ENCODE measurements around the gene RELB.

DNA sequence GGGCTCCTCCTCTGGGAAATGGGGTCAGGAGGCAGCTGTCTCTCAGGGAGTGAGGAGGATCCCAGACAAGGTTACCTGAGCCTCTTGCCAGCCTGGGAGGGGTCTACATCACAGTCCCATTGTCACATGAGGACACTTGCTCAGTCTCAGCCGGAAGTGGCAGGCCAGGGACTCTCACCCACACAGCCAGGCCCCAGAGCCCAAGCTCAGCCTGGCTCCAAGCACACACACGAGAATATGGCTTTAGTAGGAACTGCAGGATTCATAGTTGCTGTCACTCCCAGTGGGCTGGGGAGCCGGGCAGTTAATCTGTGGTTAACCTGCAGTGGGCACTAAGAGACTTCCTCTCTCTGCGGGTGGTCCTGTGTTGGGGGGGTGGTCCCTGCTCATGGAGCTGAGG, 15.8 kb upstream of the RELB start:
- no peak for TF ChIP-seq POLR2A (IDR thresholded peaks at IDR 0.05; ENCODE audit: low read depth, low read length)
- no peak for TF ChIP-seq TAF1 (IDR thresholded peaks at IDR 0.05; ENCODE audit: borderline replicate concordance, low read depth, low read length)
- no peak for TF ChIP-seq POLR2AphosphoS5 (IDR thresholded peaks at IDR 0.05; ENCODE audit: low read depth, low read length)

Measured in GM12892 (cell line).